Smooth muscle cell (in vitro differentiated cells): ENCODE measurements around the gene LLCFC1. TPM values are rescaled to one million over a fixed set of nuclear protein-coding genes. Genes with fewer than 3 reads are reported as not detected.

ENCODE experiments used
- DNase-seq: peaks from one replicate; lab custom pipeline; 2025; ENCODE audit not compliant: unreplicated experiment; lab: John Stamatoyannopoulos, UW
- H2AFZ ChIP-seq: fragments of 200-600 bp; sonication (generic); 2 replicates; pipeline ENCODE4 v1.6.0; 2016; ENCODE audit warnings: antibody characterized with exemption, low read depth, mild to moderate bottlenecking
- H3F3A ChIP-seq: fragments of 200-600 bp; sonication (generic); 2 replicates; pipeline ENCODE4 v1.6.0; 2017; ENCODE audit warnings: antibody characterized with exemption, low read depth
- H3K27ac ChIP-seq: fragments of 200-600 bp; sonication (generic); 2 replicates; pipeline ENCODE4 v1.5.1; 2016; ENCODE audit warnings: low read depth, mild to moderate bottlenecking
- H3K27me3 ChIP-seq: fragments of 200-600 bp; sonication (generic); 2 replicates; pipeline ENCODE4 v1.6.1; 2016; ENCODE audit warnings: low read depth, mild to moderate bottlenecking
- H3K36me3 ChIP-seq: fragments of 200-600 bp; sonication (generic); 2 replicates; pipeline ENCODE4 v1.5.1; 2016; ENCODE audit warnings: low read depth
- H3K4me1 ChIP-seq: fragments of 200-600 bp; sonication (generic); 2 replicates; pipeline ENCODE4 v1.5.1; 2016; ENCODE audit warnings: low read depth
- H3K4me2 ChIP-seq: fragments of 200-600 bp; sonication (generic); 2 replicates; pipeline ENCODE4 v1.6.0; 2016; ENCODE audit warnings: mild to moderate bottlenecking
- H3K4me3 ChIP-seq: fragments of 200-600 bp; sonication (generic); 2 replicates; pipeline ENCODE4 v1.5.1; 2016; ENCODE audit warnings: mild to moderate bottlenecking
- H3K79me2 ChIP-seq: fragments of 200-600 bp; sonication (generic); 2 replicates; pipeline ENCODE4 v1.6.0; 2016; ENCODE audit warnings: low read depth, mild to moderate bottlenecking
- H3K9ac ChIP-seq: fragments of 200-600 bp; sonication (generic); 2 replicates; pipeline ENCODE4 v1.6.0; 2016; ENCODE audit warnings: low read depth
- H3K9me3 ChIP-seq: fragments of 200-600 bp; sonication (generic); replicated peaks from 2 replicates; pipeline ENCODE4 v1.5.1; 2016; ENCODE audit warnings: low read depth
- H4K20me1 ChIP-seq: fragments of 200-600 bp; sonication (generic); 2 replicates; pipeline ENCODE4 v1.6.0; 2016; ENCODE audit warnings: low read depth
- CTCF ChIP-seq: fragments of 200-600 bp; sonication (generic); IDR thresholded peaks from 2 replicates; pipeline ENCODE4 v1.5.1; 2017; ENCODE audit warnings: borderline replicate concordance, mild to moderate bottlenecking, antibody characterized with exemption; ENCODE audit not compliant: insufficient read depth, poor library complexity, severe bottlenecking
- WGBS: methylation state at CpG from one replicate; pipeline ENCODE4 v1.1.7; 2016; ENCODE audit warnings: low lambda C conversion rate; 5-methylcytosine and 5-hydroxymethylcytosine counted together
- polyA plus RNA-seq: library from polyadenylated mRNA; unstranded; fragments of >200 nt; fragmentation: Nextera tagmentation; extraction: Ambion mirVana; gene quantifications from 2 replicates; pipeline ENCODE4 v1.2.1, GENCODE V29; 2016
- total RNA-seq: library from RNA; depleted of rRNA; stranded (reverse); fragments of >200 nt; gene quantifications from 2 replicates; pipeline ENCODE4 v1.2.3, GENCODE V29; 2014

LLCFC1 gene
- total and polyA plus RNA-seq, 2 experiments from 2014 or later, result not detected

- TF ChIP-seq CTCF, result no peak
- Histone ChIP-seq H3K4me3 (no peak overlapping the region), H3K9me3 (no peaks in the 10 kb centered on the region), H3K27ac (no peak overlapping the region), H4K20me1 (no peaks in the 10 kb centered on the region), H3K36me3 (no peaks in the 10 kb centered on the region), H3K79me2 (no peaks in the 10 kb centered on the region), H2AFZ (no peak overlapping the region), H3K9ac (no peak overlapping the region), H3F3A (no peaks in the 10 kb centered on the region), H3K4me2 (no peak overlapping the region), H3K27me3 (peaks cover 5% of the 10 kb centered on the region), H3K4me1 (no peaks in the 10 kb centered on the region)
- DNase-seq, result no peak
- 89% methylated on average over 7 of the region's 7 CpGs for WGBS
Observed at GRCh38 chr7:142933092-142933475, 6.2 kb upstream of the LLCFC1 start.

- H3K4me3 ChIP-seq, result no peak within 1 kb of the TSS
- WGBS, result 91% methylated on average over 4 of the region's 4 CpGs
- no peak within 1 kb of the TSS for H3K4me2 ChIP-seq
- no peaks in the 10 kb centered on the region for H3F3A ChIP-seq
- H3K27me3 ChIP-seq, result peaks cover 5% of the 10 kb centered on the region
- no peaks in the 10 kb centered on the region for H4K20me1 ChIP-seq
- no peak within 1 kb of the TSS for H2AFZ ChIP-seq
- no peaks in the 10 kb centered on the region for H3K4me1 ChIP-seq
- no peak within 1 kb of the TSS for H3K27ac ChIP-seq
- DNase-seq, result no peak
- H3K36me3 ChIP-seq, result no peaks in the 10 kb centered on the region
- no peak within 1 kb of the TSS for H3K9ac ChIP-seq
- H3K79me2 ChIP-seq, result no peaks in the 10 kb centered on the region
- no peak for TF ChIP-seq CTCF
- no peaks in the 10 kb centered on the region for H3K9me3 ChIP-seq
Observed at GRCh38 chr7:142933624-142934023, 5.7 kb upstream of the LLCFC1 start, which contains the start of gene TRPV5. TSS of gene TRPV5 (minus strand) at chr7:142933746. CDS start at chr7:142933459, 287 bp downstream.

GRCh38 chr7:142934056-142934455, 5.2 kb upstream of the LLCFC1 start:
- no peak for DNase-seq
- 90% methylated on average over 12 of the region's 12 CpGs for WGBS
- Histone ChIP-seq H3K36me3 (no peaks in the 10 kb centered on the region), H3K27me3 (peaks cover 5% of the 10 kb centered on the region), H3K79me2 (no peaks in the 10 kb centered on the region), H2AFZ (no peak overlapping the region), H3F3A (no peaks in the 10 kb centered on the region), H3K4me3 (no peak overlapping the region), H3K4me2 (no peak overlapping the region), H3K27ac (no peak overlapping the region), H3K4me1 (no peaks in the 10 kb centered on the region), H3K9ac (no peak overlapping the region), H4K20me1 (no peaks in the 10 kb centered on the region), H3K9me3 (no peaks in the 10 kb centered on the region)
- TF ChIP-seq CTCF, result no peak

- Histone ChIP-seq H3K9me3 (no peaks in the 10 kb centered on the region), H3K79me2 (no peaks in the 10 kb centered on the region), H3K9ac (no peak overlapping the region)
Observed at GRCh38 chr7:142935941-142936565, 3.2 kb upstream of the LLCFC1 start.

More at GRCh38 chr7:142935941-142936565, 3.2 kb upstream of the LLCFC1 start:
- TF ChIP-seq CTCF, result no peak
- no peak overlapping the region for H2AFZ ChIP-seq
- no peak overlapping the region for H3K4me2 ChIP-seq
- 89% methylated on average over 9 of the region's 12 CpGs for WGBS
- H3K4me1 ChIP-seq, result no peaks in the 10 kb centered on the region
- DNase-seq, result no peak
- H3K27ac ChIP-seq, result no peak overlapping the region
- H3K27me3 ChIP-seq, result peaks cover 5% of the 10 kb centered on the region
- H3K4me3 ChIP-seq, result no peak overlapping the region
- no peaks in the 10 kb centered on the region for H3K36me3 ChIP-seq
- no peaks in the 10 kb centered on the region for H4K20me1 ChIP-seq
- H3F3A ChIP-seq, result no peaks in the 10 kb centered on the region
